Measurements from ENCODE around the gene LYSMD2. TPM values are rescaled to one million over a fixed set of nuclear protein-coding genes. Genes with fewer than 3 reads are reported as not detected.
A peak's percentile ranks its signal among the peaks of the same experiment; 100 is the strongest.

LYSMD2 gene
- total RNA-seq, 1 donor from 2014 or later = 48.6 TPM

DNA sequence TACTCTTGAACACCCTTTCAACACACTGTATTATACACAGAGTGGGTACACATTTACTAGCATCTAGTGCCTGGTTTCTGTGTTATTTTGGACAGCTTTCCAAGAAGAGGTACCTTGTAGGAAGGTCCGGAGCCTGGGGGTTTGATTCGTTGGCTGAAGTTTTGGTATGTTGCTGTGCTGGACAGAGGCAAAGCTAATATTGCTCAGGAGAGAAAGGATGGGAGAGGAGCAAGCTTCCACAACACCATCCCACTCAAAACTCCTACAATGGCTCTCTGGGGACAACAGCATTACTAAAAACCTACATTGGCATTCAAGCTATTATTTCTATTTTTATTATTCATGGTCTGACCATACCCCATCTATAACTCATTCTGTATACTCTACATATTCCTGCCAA lies 1.1 kb upstream of the LYSMD2 start:
- Mint-ChIP-seq H3K9me3 (no peaks in the 10 kb centered on the region), H3K4me3 (peak overlapping the region; percentile 89), H3K27me3 (no peaks in the 10 kb centered on the region), H3K27ac (peak overlapping the region; percentile 93), H3K36me3 (ENCODE audit: low read depth) (peaks cover 17% of the 10 kb centered on the region), H3K4me1 (peaks cover 41% of the 10 kb centered on the region)
- ChIA-PET POLR2A (interaction anchor here (0.6 to 4.1 kb wide), 9 partner anchors 12 to 1388 kb away, joined by 3 to 98 read pairs (median 4); partner anchors contain the start of gene TMOD2), CTCF (interaction anchor here (0.6 to 4.3 kb wide), 9 partner anchors 10 to 89 kb away, joined by 3 to 58 read pairs (median 3); no protein-coding TSS in a partner anchor)
- DNase-seq (no peak), ATAC-seq (ENCODE audit: low read depth) (no peak)
- TF ChIP-seq CTCF (IDR thresholded peaks at IDR 0.05) = no peak
- intact Hi-C loops (cut with micrococcal nuclease) = loop anchor here (5.0 to 10.0 kb wide), 5 partner anchors 89 to 1384 kb away; partner anchors contain the start of genes GABPB1 and TMOD3

GRCh38 chr15:51736751-51737521 lies 519 bp downstream of the LYSMD2 start:
- peak overlapping the region; percentile 89 for H3K27ac Mint-ChIP-seq
- H3K36me3 Mint-ChIP-seq (ENCODE audit: low read depth) = peaks cover 33% of the 10 kb centered on the region
- ATAC-seq (ENCODE audit: low read depth) = peak; percentile 40
- H3K4me1 Mint-ChIP-seq = peaks cover 57% of the 10 kb centered on the region
- TF ChIP-seq CTCF (IDR thresholded peaks at IDR 0.05) = no peak
- intact Hi-C loops (cut with micrococcal nuclease) = loop anchor here (1.0 to 10.0 kb wide), 9 partner anchors 14 to 1382 kb away; partner anchors contain the start of genes GABPB1, MAPK6, TMOD2 and TMOD3
- peak; percentile 59 for DNase-seq
- H3K4me3 Mint-ChIP-seq = peak overlapping the region; percentile 90
- POLR2A ChIA-PET = interaction anchor here (0.6 to 4.1 kb wide), 19 partner anchors 8 to 1383 kb away, joined by 3 to 98 read pairs (median 6); partner anchors contain the start of gene TMOD2
- H3K9me3 Mint-ChIP-seq = no peaks in the 10 kb centered on the region
- CTCF ChIA-PET = interaction anchor here (1.4 to 4.3 kb wide), 5 partner anchors 10 to 87 kb away, joined by 4 to 58 read pairs (median 17); partner anchors contain the start of gene TMOD2
- H3K27me3 Mint-ChIP-seq = no peaks in the 10 kb centered on the region

- ATAC-seq (ENCODE audit: low read depth) (peak; percentile 64), DNase-seq (no peak)
- POLR2A ChIA-PET = interaction anchor here (0.9 to 4.1 kb wide), 13 partner anchors 10 to 500 kb away, joined by 3 to 98 read pairs (median 7); partner anchors contain the start of gene TMOD2
- Mint-ChIP-seq H3K36me3 (ENCODE audit: low read depth) (peaks cover 34% of the 10 kb centered on the region), H3K27ac (peak overlapping the region; percentile 89), H3K9me3 (no peaks in the 10 kb centered on the region), H3K27me3 (no peaks in the 10 kb centered on the region), H3K4me3 (peak overlapping the region; percentile 90), H3K4me1 (peaks cover 66% of the 10 kb centered on the region)
- CTCF ChIA-PET = interaction anchor here (1.0 to 4.3 kb wide), 6 partner anchors 9 to 86 kb away, joined by 3 to 58 read pairs (median 14); partner anchors contain the start of gene TMOD2
- no peak for TF ChIP-seq CTCF (IDR thresholded peaks at IDR 0.05)
- intact Hi-C loops (cut with micrococcal nuclease) = loop anchor here (1.0 to 10.0 kb wide), 9 partner anchors 15 to 1381 kb away; partner anchors contain the start of genes GABPB1, MAPK6, TMOD2 and TMOD3
Measured at GRCh38 chr15:51736069-51736468, 1.4 kb downstream of the LYSMD2 start.

GRCh38 chr15:51735228-51736010 lies 2.0 kb downstream of the LYSMD2 start:
- CTCF ChIA-PET = interaction anchor here (1.0 to 4.3 kb wide), 7 partner anchors 8 to 86 kb away, joined by 3 to 58 read pairs (median 17); partner anchors contain the start of gene TMOD2
- H3K36me3 Mint-ChIP-seq (ENCODE audit: low read depth) = peaks cover 39% of the 10 kb centered on the region
- intact Hi-C loops (cut with micrococcal nuclease) = loop anchor here (1.0 to 10.0 kb wide), 10 partner anchors 9 to 1381 kb away; partner anchors contain the start of genes GABPB1, MAPK6, TMOD2 and TMOD3
- H3K4me1 Mint-ChIP-seq = peaks cover 72% of the 10 kb centered on the region
- H3K9me3 Mint-ChIP-seq = no peaks in the 10 kb centered on the region
- peak overlapping the region; percentile 90 for H3K4me3 Mint-ChIP-seq
- no peaks in the 10 kb centered on the region for H3K27me3 Mint-ChIP-seq
- POLR2A ChIA-PET = interaction anchor here (0.9 to 4.1 kb wide), 9 partner anchors 9 to 500 kb away, joined by 3 to 98 read pairs (median 11); partner anchors contain the start of gene TMOD2
- DNase-seq = no peak
- no peak for ATAC-seq (ENCODE audit: low read depth)
- no peak for TF ChIP-seq CTCF (IDR thresholded peaks at IDR 0.05)
- H3K27ac Mint-ChIP-seq = peak overlapping the region; percentile 89

All from activated B cell treated with CpG ODN at 0.5 μM for 24 hours (primary cell).